Measurements from ENCODE around the gene FUZ. TPM values are rescaled to one million over a fixed set of nuclear protein-coding genes. Genes with fewer than 3 reads are reported as not detected.
A peak's percentile ranks its signal among the peaks of the same experiment; 100 is the strongest.

The FUZ gene
- total RNA-seq, 1 experiment from 2014 or later, result 13.9 TPM

DNA sequence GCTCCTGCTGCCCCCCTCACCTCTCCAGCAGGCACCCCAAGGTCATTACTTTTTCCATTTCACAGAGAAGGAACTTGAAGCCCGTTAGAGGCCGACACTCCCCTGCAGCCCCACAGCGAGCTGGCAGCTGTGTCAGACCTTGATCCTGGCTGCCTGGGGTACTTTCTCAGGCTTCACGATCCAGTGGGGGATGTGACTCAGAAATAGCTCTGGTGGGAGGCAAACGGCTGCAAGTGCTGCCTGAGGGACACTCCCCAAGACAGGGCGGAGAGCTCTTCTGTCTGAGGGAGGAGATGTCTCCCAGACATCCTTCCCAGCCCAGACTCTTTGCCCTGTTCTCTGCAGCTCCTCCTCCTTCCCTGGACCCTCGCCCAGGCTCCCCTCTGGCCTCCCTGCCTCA lies 54.8 kb downstream of the FUZ start:
- Histone ChIP-seq H3K4me3 (ENCODE audit: low read depth in 2 of 2, low read length in 2 of 2) (no peak overlapping the region), H3K27ac (ENCODE audit: low read length) (no peak overlapping the region), H3K9me3 (ENCODE audit: control insufficient read depth, insufficient read depth, low read depth, low read length) (no peaks in the 10 kb centered on the region), H3K36me3 (ENCODE audit: control insufficient read depth, insufficient read depth, low read length) (no peaks in the 10 kb centered on the region), H3K27me3 (ENCODE audit: control insufficient read depth, insufficient read depth, low read length) (no peaks in the 10 kb centered on the region), H3K4me1 (ENCODE audit: control insufficient read depth, insufficient read depth, low read length) (no peaks in the 10 kb centered on the region)
- no TSS peak for BruUV-seq (replicated peaks)
- ChIA-PET POLR2A (no interaction called here), CTCF (no interaction called here)
- peak; percentile 50 for ATAC-seq
- in situ Hi-C loops (cut with HindIII; ENCODE audit: low pct_unique_long_range_greater_than_20kb, low sequenced_read_pairs), result no loop called here
- TF ChIP-seq TCF7L2 (IDR thresholded peaks at IDR 0.05; ENCODE audit: low read depth, low read length) (no peak), SIN3A (IDR thresholded peaks at IDR 0.05; ENCODE audit: borderline replicate concordance, insufficient read depth, low read depth, low read length) (no peak), POLR2AphosphoS5 (IDR thresholded peaks at IDR 0.05; ENCODE audit: low read depth, low read length) (no peak)
- TF ChIP-seq, protein P1, sequence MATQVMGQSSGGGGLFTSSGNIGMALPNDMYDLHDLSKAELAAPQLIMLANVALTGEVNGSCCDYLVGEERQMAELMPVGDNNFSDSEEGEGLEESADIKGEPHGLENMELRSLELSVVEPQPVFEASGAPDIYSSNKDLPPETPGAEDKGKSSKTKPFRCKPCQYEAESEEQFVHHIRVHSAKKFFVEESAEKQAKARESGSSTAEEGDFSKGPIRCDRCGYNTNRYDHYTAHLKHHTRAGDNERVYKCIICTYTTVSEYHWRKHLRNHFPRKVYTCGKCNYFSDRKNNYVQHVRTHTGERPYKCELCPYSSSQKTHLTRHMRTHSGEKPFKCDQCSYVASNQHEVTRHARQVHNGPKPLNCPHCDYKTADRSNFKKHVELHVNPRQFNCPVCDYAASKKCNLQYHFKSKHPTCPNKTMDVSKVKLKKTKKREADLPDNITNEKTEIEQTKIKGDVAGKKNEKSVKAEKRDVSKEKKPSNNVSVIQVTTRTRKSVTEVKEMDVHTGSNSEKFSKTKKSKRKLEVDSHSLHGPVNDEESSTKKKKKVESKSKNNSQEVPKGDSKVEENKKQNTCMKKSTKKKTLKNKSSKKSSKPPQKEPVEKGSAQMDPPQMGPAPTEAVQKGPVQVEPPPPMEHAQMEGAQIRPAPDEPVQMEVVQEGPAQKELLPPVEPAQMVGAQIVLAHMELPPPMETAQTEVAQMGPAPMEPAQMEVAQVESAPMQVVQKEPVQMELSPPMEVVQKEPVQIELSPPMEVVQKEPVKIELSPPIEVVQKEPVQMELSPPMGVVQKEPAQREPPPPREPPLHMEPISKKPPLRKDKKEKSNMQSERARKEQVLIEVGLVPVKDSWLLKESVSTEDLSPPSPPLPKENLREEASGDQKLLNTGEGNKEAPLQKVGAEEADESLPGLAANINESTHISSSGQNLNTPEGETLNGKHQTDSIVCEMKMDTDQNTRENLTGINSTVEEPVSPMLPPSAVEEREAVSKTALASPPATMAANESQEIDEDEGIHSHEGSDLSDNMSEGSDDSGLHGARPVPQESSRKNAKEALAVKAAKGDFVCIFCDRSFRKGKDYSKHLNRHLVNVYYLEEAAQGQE (IDR thresholded peaks at IDR 0.05; ENCODE audit: insufficient read depth in 1 of 2, low read depth in 2 of 2, low read length in 1 of 2), result no peak
- TF ChIP-seq, protein P2, sequence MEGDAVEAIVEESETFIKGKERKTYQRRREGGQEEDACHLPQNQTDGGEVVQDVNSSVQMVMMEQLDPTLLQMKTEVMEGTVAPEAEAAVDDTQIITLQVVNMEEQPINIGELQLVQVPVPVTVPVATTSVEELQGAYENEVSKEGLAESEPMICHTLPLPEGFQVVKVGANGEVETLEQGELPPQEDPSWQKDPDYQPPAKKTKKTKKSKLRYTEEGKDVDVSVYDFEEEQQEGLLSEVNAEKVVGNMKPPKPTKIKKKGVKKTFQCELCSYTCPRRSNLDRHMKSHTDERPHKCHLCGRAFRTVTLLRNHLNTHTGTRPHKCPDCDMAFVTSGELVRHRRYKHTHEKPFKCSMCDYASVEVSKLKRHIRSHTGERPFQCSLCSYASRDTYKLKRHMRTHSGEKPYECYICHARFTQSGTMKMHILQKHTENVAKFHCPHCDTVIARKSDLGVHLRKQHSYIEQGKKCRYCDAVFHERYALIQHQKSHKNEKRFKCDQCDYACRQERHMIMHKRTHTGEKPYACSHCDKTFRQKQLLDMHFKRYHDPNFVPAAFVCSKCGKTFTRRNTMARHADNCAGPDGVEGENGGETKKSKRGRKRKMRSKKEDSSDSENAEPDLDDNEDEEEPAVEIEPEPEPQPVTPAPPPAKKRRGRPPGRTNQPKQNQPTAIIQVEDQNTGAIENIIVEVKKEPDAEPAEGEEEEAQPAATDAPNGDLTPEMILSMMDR (IDR thresholded peaks at IDR 0.05), result no peak
- no peak for DNase-seq (ENCODE audit: low read depth, low spot score)
- intact Hi-C loops (cut with micrococcal nuclease; ENCODE audit: unreplicated experiment), result no loop called here

Small RNAs within 50 kb of the gene (microRNA-seq; reads per million reads assigned to microRNA genes)
- gene MIR4749 (ENCODE audit: unreplicated experiment) (3.5 reads per million, percentile 5 among the genes with 10 or more reads in this experiment), gene MIR6799 (ENCODE audit: unreplicated experiment) (1.3 reads per million), gene MIR6800 (ENCODE audit: unreplicated experiment) (not detected)

Other genes with a start within 250 kb of the FUZ start
- gene NOSIP, start 232.7 kb downstream of the FUZ start, total RNA-seq (2021; ENCODE audit: unreplicated experiment), result 66.1 TPM
- 0.64 TPM for gene PRRG2, start 232.0 kb downstream of the FUZ start, total RNA-seq (2021; ENCODE audit: unreplicated experiment)
- gene PRR12, start 222.1 kb downstream of the FUZ start, total RNA-seq (2021; ENCODE audit: unreplicated experiment), result 22.9 TPM
- 64.4 TPM for gene RRAS, start 173.1 kb downstream of the FUZ start, total RNA-seq (2021; ENCODE audit: unreplicated experiment)
- gene SCAF1, start 171.1 kb downstream of the FUZ start, total RNA-seq (2021; ENCODE audit: unreplicated experiment), result 77.4 TPM
- gene IRF3, start 147.4 kb downstream of the FUZ start, total RNA-seq (2021; ENCODE audit: unreplicated experiment), result 109 TPM
- 69.6 TPM for gene BCL2L12, start 147.4 kb downstream of the FUZ start, total RNA-seq (2021; ENCODE audit: unreplicated experiment)
- gene PRMT1, start 136.0 kb downstream of the FUZ start, total RNA-seq (2021; ENCODE audit: unreplicated experiment), result 219 TPM
- 4.7 TPM for gene ADM5, start 123.7 kb downstream of the FUZ start, total RNA-seq (2021; ENCODE audit: unreplicated experiment)
- gene CPT1C, start 122.2 kb downstream of the FUZ start, total RNA-seq (2021; ENCODE audit: unreplicated experiment), result 0.23 TPM
- not detected for gene TSKS, start 50.0 kb downstream of the FUZ start, total RNA-seq (2021; ENCODE audit: unreplicated experiment)
- gene AP2A1, start 46.3 kb downstream of the FUZ start, total RNA-seq (2021; ENCODE audit: unreplicated experiment), result 72.1 TPM
- 52.4 TPM for gene MED25, start 5.0 kb upstream of the FUZ start, total RNA-seq (2021; ENCODE audit: unreplicated experiment)
- gene PTOV1, start 37.9 kb upstream of the FUZ start, total RNA-seq (2021; ENCODE audit: unreplicated experiment), result 114 TPM
- gene PNKP, start 54.3 kb upstream of the FUZ start, total RNA-seq (2021; ENCODE audit: unreplicated experiment), result 76.7 TPM
- gene AKT1S1, start 64.1 kb upstream of the FUZ start, total RNA-seq (2021; ENCODE audit: unreplicated experiment), result 92.8 TPM
- gene TBC1D17, start 64.4 kb upstream of the FUZ start, total RNA-seq (2021; ENCODE audit: unreplicated experiment), result 43.2 TPM
- 1.5 TPM for gene IL4I1, start 83.6 kb upstream of the FUZ start, total RNA-seq (2021; ENCODE audit: unreplicated experiment)
- 104 TPM for gene ATF5, start 115.9 kb upstream of the FUZ start, total RNA-seq (2021; ENCODE audit: unreplicated experiment)
- gene NUP62, start 116.2 kb upstream of the FUZ start, total RNA-seq (2021; ENCODE audit: unreplicated experiment), result 54.6 TPM
- gene SIGLEC11, start 147.9 kb upstream of the FUZ start, total RNA-seq (2021; ENCODE audit: unreplicated experiment), result not detected
- gene VRK3, start 212.1 kb upstream of the FUZ start, total RNA-seq (2021; ENCODE audit: unreplicated experiment), result 32.6 TPM
- 11.7 TPM for gene ZNF473, start 212.7 kb upstream of the FUZ start, total RNA-seq (2021; ENCODE audit: unreplicated experiment)